OCI-LY7 (cell line): ENCODE data around the gene MAP2K2. TPM values are rescaled to one million over a fixed set of nuclear protein-coding genes. Genes with fewer than 3 reads are reported as not detected.

Experiments
- BruUV-seq: library from RNA; stranded (reverse); fragments of 400-500 nt; replicated peaks from 2 replicates; lab custom pipeline; 2021; lab: Mats Ljungman, UMichigan
- CTCF ChIA-PET: fragments of 300-600 bp; sonication (Branson Sonifier 250); formaldehyde crosslinking; loops from one replicate; lab custom pipeline; 2022; ENCODE audit warnings: antibody characterized with exemption; ENCODE audit not compliant: unreplicated experiment; lab: Charles Lee
- POLR2A ChIA-PET: fragments of 300-600 bp; sonication (Branson Sonifier 250); formaldehyde crosslinking; loops from one replicate; lab custom pipeline; 2022; ENCODE audit warnings: antibody characterized with exemption; lab: Charles Lee
- DNase-seq: peaks from one replicate; pipeline ENCODE4 v3.0.0-alpha.2; 2015; ENCODE audit warnings: low spot score
- H2AFZ ChIP-seq: fragments of 200-600 bp; sonication (generic), shearing (Covaris generic); 2 replicates; pipeline ENCODE4 v1.6.1; 2014; ENCODE audit warnings: mild to moderate bottlenecking, antibody characterized with exemption, low read length, moderate library complexity
- H3K27ac ChIP-seq: fragments of 200-600 bp; sonication (generic); 2 replicates; pipeline ENCODE4 v1.5.1; 2014; ENCODE audit warnings: mixed run types, low read depth, mild to moderate bottlenecking, moderate library complexity, low read length, inconsistent platforms; ENCODE audit not compliant: poor library complexity, severe bottlenecking
- H3K36me3 ChIP-seq: fragments of 200-600 bp; sonication (generic); 2 replicates; pipeline ENCODE4 v1.6.1; 2014; ENCODE audit warnings: mild to moderate bottlenecking, antibody characterized with exemption, low read length, moderate library complexity, mixed read lengths; ENCODE audit not compliant: insufficient read depth
- H3K4me1 ChIP-seq: fragments of 200-600 bp; sonication (generic); 2 replicates; pipeline ENCODE4 v1.5.1; 2014; ENCODE audit warnings: mild to moderate bottlenecking, low read length; ENCODE audit not compliant: insufficient read depth, poor library complexity, severe bottlenecking
- H3K4me2 ChIP-seq: fragments of 200-600 bp; sonication (generic); 2 replicates; pipeline ENCODE4 v1.6.1; 2014; ENCODE audit warnings: mild to moderate bottlenecking, low read length
- H3K4me3 ChIP-seq: fragments of 200-600 bp; sonication (generic); 2 replicates; pipeline ENCODE4 v1.5.1; 2014; ENCODE audit warnings: mild to moderate bottlenecking, low read depth, low read length; ENCODE audit not compliant: poor library complexity, severe bottlenecking
- H3K79me2 ChIP-seq: fragments of 200-600 bp; sonication (generic); 2 replicates; pipeline ENCODE4 v1.6.1; 2016; ENCODE audit warnings: low read depth, mild to moderate bottlenecking, low read length, moderate library complexity, mixed read lengths; ENCODE audit not compliant: insufficient read depth
- H3K9me2 ChIP-seq: fragments of 200-600 bp; sonication (generic); 2 replicates; pipeline ENCODE4 v1.6.1; 2016; ENCODE audit warnings: mild to moderate bottlenecking, low read length, mixed read lengths; ENCODE audit not compliant: insufficient read depth
- H3K9me3 ChIP-seq: fragments of 200-600 bp; sonication (generic); 2 replicates; pipeline ENCODE4 v1.6.1; 2014; ENCODE audit warnings: mild to moderate bottlenecking, mixed run types, low read length, mixed read lengths
- H4K20me1 ChIP-seq: fragments of 200-600 bp; sonication (generic); 2 replicates; pipeline ENCODE4 v1.6.1; 2014; ENCODE audit warnings: mild to moderate bottlenecking, antibody characterized with exemption, low read length, moderate library complexity, mixed read lengths; ENCODE audit not compliant: insufficient read depth
- CTCF ChIP-seq: fragments of 200-600 bp; sonication (generic); conservative IDR thresholded peaks from 2 replicates; pipeline ENCODE4 v1.5.1; 2014; ENCODE audit warnings: mild to moderate bottlenecking, antibody characterized with exemption, low read length, moderate library complexity, mixed read lengths
- EZH2phosphoT487 ChIP-seq: fragments of 200-600 bp; sonication (generic); IDR thresholded peaks from 2 replicates; pipeline ENCODE4 v1.6.1; 2018; ENCODE audit warnings: low read depth, borderline replicate concordance, mild to moderate bottlenecking, mixed run types, antibody characterized with exemption, low read length, moderate library complexity, mixed read lengths
- intact Hi-C: fragments of 100-400 bp; cut with micrococcal nuclease; formaldehyde crosslinking; loops from one replicate; pipeline ENCODE4 v1.10.0; 2022; ENCODE audit not compliant: unreplicated experiment
- total RNA-seq, 2 experiments: library from RNA; depleted of rRNA in 1 of 2; stranded (reverse); fragments of >200 nt in 1 of 2; shearing (Covaris generic) in 1 of 2; gene quantifications; 2 replicates each; pipeline ENCODE4 v1.2.3, GENCODE V29; 2014 to 2022

MAP2K2 gene
- total RNA-seq, 2 experiments from 2014 or later: 105 to 116 TPM

GRCh38 chr19:4102339-4103079 is 21.4 kb downstream of the MAP2K2 start:
- TF ChIP-seq CTCF (no peak), EZH2phosphoT487 (no peak)
- Histone ChIP-seq H3K4me3 (no peak overlapping the region), H3K9me3 (no peaks in the 10 kb centered on the region), H3K79me2 (no peaks in the 10 kb centered on the region), H2AFZ (no peak overlapping the region), H4K20me1 (no peaks in the 10 kb centered on the region), H3K9me2 (no peaks in the 10 kb centered on the region), H3K4me2 (no peak overlapping the region), H3K27ac (no peak overlapping the region), H3K4me1 (no peaks in the 10 kb centered on the region), H3K36me3 (peaks cover 65% of the 10 kb centered on the region)
- no TSS peak for BruUV-seq
- ChIA-PET CTCF (no interaction called here), POLR2A (no interaction called here)
- DNase-seq: no peak
- intact Hi-C loops: no loop called here

DNA sequence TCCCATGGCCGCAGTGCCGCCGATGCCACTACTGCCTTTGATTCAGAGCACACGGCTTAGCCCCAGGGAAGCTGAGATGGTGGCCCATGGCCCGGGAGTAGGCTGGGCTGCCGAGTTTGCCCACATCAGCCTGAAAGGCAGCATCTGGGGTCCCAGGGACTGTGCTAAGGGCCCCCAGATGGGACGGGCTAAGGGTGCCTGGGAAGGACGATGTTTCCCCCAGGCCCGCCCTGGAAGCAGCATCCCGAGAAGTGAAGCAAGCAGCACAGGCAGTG is 22.5 kb downstream of the MAP2K2 start:
- ChIA-PET CTCF (interaction anchor here (0.5 kb wide), 1 partner anchor 66 kb away, joined by 3 read pairs; no protein-coding TSS in a partner anchor), POLR2A (no interaction called here)
- H3K79me2 ChIP-seq: no peaks in the 10 kb centered on the region

More for the DNA sequence above, 22.5 kb downstream of the MAP2K2 start:
- intact Hi-C loops: no loop called here
- Histone ChIP-seq H3K4me3 (no peak overlapping the region), H3K4me1 (no peaks in the 10 kb centered on the region), H3K4me2 (no peak overlapping the region), H3K36me3 (peaks cover 69% of the 10 kb centered on the region), H3K9me2 (no peaks in the 10 kb centered on the region), H3K27ac (no peak overlapping the region), H4K20me1 (no peaks in the 10 kb centered on the region), H2AFZ (no peak overlapping the region), H3K9me3 (no peaks in the 10 kb centered on the region)
- no TSS peak for BruUV-seq
- TF ChIP-seq EZH2phosphoT487 (no peak), CTCF (no peak)
- no peak for DNase-seq
